Osteoblast (primary cell): ENCODE measurements around the gene CARNS1. TPM values are rescaled to one million over a fixed set of nuclear protein-coding genes. Genes with fewer than 3 reads are reported as not detected.
A peak's percentile ranks its signal among the peaks of the same experiment; 100 is the strongest.

Experiments
- DNase-seq: peaks from one replicate; pipeline ENCODE4 v3.0.0; 2011; ENCODE audit warnings: low spot score, mixed read lengths; ENCODE audit not compliant: insufficient read length; ENCODE audit errors: missing footprints
- H2AFZ ChIP-seq: 2 replicates; pipeline ENCODE4 v1.6.0; 2011; ENCODE audit warnings: mild to moderate bottlenecking, low read length
- H3K27ac ChIP-seq: 2 replicates; pipeline ENCODE4 v1.5.1; 2011; ENCODE audit warnings: mild to moderate bottlenecking, low read depth, low read length, moderate library complexity
- H3K27me3 ChIP-seq: 2 replicates; pipeline ENCODE4 v1.6.0; 2012; ENCODE audit warnings: mild to moderate bottlenecking, control low read depth, inconsistent platforms, low read length, moderate library complexity; ENCODE audit not compliant: insufficient read depth
- H3K36me3 ChIP-seq: 2 replicates; pipeline ENCODE4 v1.5.1; 2011; ENCODE audit warnings: mild to moderate bottlenecking, low read length, control low read depth, moderate library complexity; ENCODE audit not compliant: insufficient read depth
- H3K4me1 ChIP-seq: 2 replicates; pipeline ENCODE4 v1.5.1; 2011; ENCODE audit warnings: mild to moderate bottlenecking, low read length, control low read depth, moderate library complexity; ENCODE audit not compliant: insufficient read depth
- H3K4me2 ChIP-seq: 2 replicates; pipeline ENCODE4 v1.6.0; 2011; ENCODE audit warnings: mild to moderate bottlenecking, low read length; ENCODE audit not compliant: insufficient read depth
- H3K4me3 ChIP-seq: fragments of 200-600 bp; sonication (generic); 3 replicates; pipeline ENCODE4 v1.5.1; 2012; ENCODE audit warnings: mild to moderate bottlenecking, low read length, inconsistent platforms; ENCODE audit not compliant: insufficient read depth
- H3K79me2 ChIP-seq: 2 replicates; pipeline ENCODE4 v1.6.0; 2012; ENCODE audit warnings: mild to moderate bottlenecking, low read length, control low read depth, inconsistent platforms; ENCODE audit not compliant: insufficient read depth
- H3K9me3 ChIP-seq: 2 replicates; pipeline ENCODE4 v1.5.1; 2011; ENCODE audit warnings: low read depth, low read length, control low read depth
- H4K20me1 ChIP-seq: 2 replicates; pipeline ENCODE4 v1.6.0; 2012; ENCODE audit warnings: mild to moderate bottlenecking, low read length, control low read depth; ENCODE audit not compliant: insufficient read depth
- CTCF ChIP-seq: IDR thresholded peaks from 2 replicates; pipeline ENCODE4 v1.5.1; 2011; ENCODE audit warnings: mild to moderate bottlenecking, low read depth, low read length, moderate library complexity; ENCODE audit errors: extremely low read depth
- total RNA-seq: library from RNA; depleted of rRNA; stranded (reverse); fragments of >200 nt; gene quantifications from 2 replicates; pipeline ENCODE4 v1.2.3, GENCODE V29; 2012

Gene CARNS1
- total RNA-seq, 1 donor, result under 0.01 TPM

DNA sequence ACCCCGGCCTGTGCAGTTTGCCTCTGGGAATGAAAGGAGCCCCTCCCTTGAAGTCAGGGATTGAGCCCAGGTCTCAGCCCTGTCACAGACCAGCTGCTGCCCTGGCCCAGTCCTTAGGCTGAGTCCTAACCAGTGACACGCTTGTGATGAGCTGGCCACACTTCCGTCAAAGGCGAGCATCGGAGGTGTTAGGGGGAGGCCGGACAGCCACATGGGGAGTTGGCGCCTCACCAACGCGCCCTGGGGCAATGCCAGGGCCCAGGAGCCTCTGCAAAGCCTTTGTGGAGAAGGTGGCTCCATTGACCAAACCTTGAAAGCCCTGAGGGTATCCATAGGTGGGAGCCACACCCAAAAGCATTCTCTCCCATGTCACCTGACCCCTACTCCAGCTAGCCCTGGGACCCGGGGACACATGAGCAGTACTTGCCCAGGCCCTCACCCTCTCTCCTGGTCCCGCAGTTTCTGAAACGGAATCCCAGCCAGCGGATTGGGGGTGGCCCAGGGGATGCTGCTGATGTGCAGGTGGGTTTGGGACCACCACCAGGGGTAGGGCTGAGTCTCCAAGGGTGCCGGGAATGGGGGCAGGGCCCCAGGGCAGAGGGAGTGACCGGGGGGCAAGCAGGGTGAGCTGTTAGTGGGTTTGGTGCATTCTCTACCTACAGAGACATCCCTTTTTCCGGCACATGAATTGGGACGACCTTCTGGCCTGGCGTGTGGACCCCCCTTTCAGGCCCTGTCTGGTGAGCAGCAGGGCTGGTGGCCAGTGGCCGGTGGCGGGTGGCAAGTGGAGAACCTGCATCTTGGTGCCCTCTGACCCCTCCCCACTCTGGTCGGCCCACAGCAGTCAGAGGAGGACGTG, 18.3 kb downstream of the CARNS1 start:
- H2AFZ ChIP-seq, result no peak overlapping the region
- no peaks in the 10 kb centered on the region for H3K27me3 ChIP-seq
- H3K36me3 ChIP-seq, result peaks cover 37% of the 10 kb centered on the region
- H4K20me1 ChIP-seq, result no peaks in the 10 kb centered on the region
- H3K79me2 ChIP-seq, result peaks cover 21% of the 10 kb centered on the region
- no peak for TF ChIP-seq CTCF
- DNase-seq, result peak; percentile 85
- H3K4me1 ChIP-seq, result peaks cover 8% of the 10 kb centered on the region
- no peak overlapping the region for H3K4me3 ChIP-seq
- no peak overlapping the region for H3K27ac ChIP-seq
- no peaks in the 10 kb centered on the region for H3K9me3 ChIP-seq
- no peak overlapping the region for H3K4me2 ChIP-seq

DNA sequence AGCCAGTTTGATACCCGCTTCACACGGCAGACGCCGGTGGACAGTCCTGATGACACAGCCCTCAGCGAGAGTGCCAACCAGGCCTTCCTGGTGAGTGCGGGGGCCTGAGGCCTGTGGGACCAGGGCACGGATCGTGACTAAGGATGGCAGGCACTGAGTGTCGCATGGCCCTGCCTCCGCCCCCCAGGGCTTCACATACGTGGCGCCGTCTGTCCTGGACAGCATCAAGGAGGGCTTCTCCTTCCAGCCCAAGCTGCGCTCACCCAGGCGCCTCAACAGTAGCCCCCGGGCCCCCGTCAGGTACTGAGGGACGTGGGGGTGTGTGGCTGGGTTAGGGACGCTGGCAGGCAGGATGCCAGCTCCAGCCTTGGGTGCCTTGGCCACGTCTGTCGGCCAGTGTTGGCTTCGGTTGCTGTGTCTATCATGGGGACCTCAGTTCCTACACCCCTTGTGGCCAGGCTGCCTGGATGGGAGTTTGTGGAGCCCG, 19.0 kb downstream of the CARNS1 start:
- H3K9me3 ChIP-seq, result no peaks in the 10 kb centered on the region
- peaks cover 38% of the 10 kb centered on the region for H3K36me3 ChIP-seq

DNA sequence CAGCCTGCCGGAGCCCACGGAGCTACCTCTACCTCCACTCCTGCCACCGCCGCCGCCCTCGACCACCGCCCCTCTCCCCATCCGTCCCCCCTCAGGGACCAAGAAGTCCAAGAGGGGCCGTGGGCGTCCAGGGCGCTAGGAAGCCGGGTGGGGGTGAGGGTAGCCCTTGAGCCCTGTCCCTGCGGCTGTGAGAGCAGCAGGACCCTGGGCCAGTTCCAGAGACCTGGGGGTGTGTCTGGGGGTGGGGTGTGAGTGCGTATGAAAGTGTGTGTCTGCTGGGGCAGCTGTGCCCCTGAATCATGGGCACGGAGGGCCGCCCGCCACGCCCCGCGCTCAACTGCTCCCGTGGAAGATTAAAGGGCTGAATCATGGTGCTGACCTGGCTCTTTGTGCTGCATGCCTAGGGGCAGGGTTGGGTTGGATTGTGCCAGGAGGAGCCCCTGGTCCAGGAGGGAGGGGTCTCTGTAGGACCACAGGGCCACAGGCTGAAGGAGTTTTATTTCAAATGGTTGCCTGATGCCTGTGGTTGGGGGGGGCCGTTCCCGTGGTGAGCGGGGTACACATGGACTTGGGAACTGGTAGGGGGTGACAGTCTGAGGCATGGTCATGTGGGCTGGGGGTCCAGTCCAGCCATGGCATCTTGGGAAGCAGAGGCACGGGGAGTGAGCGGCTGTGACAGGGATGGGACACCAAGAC, 19.7 kb downstream of the CARNS1 start:
- peaks cover 2% of the 10 kb centered on the region for H4K20me1 ChIP-seq
- H3K36me3 ChIP-seq, result peaks cover 34% of the 10 kb centered on the region
- no peak overlapping the region for H3K4me3 ChIP-seq
- H3K79me2 ChIP-seq, result peaks cover 7% of the 10 kb centered on the region
- no peak overlapping the region for H3K4me2 ChIP-seq
- no peak for DNase-seq
- TF ChIP-seq CTCF, result no peak
- no peaks in the 10 kb centered on the region for H3K4me1 ChIP-seq
- H2AFZ ChIP-seq, result no peak overlapping the region
- H3K9me3 ChIP-seq, result no peaks in the 10 kb centered on the region
- no peak overlapping the region for H3K27ac ChIP-seq
- no peaks in the 10 kb centered on the region for H3K27me3 ChIP-seq

More for the DNA sequence above, 19.0 kb downstream of the CARNS1 start:
- TF ChIP-seq CTCF, result no peak
- Histone ChIP-seq H2AFZ (no peak overlapping the region), H3K27me3 (no peaks in the 10 kb centered on the region), H3K4me1 (peaks cover 2% of the 10 kb centered on the region), H3K79me2 (peaks cover 14% of the 10 kb centered on the region), H3K27ac (no peak overlapping the region), H4K20me1 (no peaks in the 10 kb centered on the region), H3K4me3 (no peak overlapping the region), H3K4me2 (no peak overlapping the region)
- DNase-seq, result no peak
